Endometrium (tissue), 2 donors: Measurements from ENCODE around the gene TBXT.
"Not testable (repeated sequence)": the region's sequence is repeated elsewhere in the genome, so short reads cannot be mapped to it uniquely, and the experiment has no call there.

Experiments used
- FAIRE-seq: peaks from 2 replicates; lab custom pipeline; 2012; peaks lifted over from hg19 to GRCh38; lab: Jason Lieb, UNC
- donor health status: control.
- donor health status: control.

The TBXT gene

DNA sequence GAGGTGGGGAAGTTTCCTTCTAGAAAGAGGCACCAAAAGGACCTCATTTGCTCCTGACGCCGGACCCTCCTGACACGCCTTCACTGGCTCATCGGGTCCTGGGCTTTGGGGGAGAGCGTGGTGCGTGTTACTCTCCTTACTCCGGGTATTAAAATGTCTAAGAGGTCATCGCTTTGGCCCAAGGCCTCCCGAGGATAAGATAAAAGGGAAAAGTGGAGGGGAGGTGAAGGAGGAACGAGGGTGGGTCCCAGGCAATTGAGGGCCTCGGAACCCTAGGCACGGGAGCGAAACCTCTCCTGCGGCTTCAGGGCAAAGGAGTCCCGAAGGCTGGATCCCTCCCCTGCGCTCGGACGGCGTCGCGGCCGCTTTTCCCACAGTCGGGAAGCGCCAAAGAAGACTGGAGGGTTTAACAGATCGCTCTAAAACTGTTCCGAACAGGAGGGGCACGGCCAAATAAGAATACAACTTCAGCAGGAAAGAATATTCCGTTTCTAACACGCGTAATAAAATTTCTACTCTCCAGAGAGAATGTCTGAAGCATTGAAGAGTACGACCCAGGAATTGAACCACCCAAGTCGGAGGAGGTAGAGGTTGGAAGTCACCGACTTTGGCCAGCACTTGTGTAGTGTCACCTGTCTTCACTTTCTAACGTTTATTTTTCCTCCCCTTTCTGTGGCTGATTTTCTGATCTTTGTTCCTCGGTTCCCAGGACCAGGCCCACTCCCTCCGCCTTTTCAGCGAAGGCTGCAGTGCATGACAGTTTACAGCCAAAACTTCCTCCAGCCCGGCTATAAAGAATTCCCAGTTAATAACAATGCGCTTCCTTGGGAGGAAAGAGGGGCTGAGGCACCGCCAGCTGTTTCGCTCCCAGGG is 2.1 kb upstream of the TBXT start:
- no peak for FAIRE-seq

DNA sequence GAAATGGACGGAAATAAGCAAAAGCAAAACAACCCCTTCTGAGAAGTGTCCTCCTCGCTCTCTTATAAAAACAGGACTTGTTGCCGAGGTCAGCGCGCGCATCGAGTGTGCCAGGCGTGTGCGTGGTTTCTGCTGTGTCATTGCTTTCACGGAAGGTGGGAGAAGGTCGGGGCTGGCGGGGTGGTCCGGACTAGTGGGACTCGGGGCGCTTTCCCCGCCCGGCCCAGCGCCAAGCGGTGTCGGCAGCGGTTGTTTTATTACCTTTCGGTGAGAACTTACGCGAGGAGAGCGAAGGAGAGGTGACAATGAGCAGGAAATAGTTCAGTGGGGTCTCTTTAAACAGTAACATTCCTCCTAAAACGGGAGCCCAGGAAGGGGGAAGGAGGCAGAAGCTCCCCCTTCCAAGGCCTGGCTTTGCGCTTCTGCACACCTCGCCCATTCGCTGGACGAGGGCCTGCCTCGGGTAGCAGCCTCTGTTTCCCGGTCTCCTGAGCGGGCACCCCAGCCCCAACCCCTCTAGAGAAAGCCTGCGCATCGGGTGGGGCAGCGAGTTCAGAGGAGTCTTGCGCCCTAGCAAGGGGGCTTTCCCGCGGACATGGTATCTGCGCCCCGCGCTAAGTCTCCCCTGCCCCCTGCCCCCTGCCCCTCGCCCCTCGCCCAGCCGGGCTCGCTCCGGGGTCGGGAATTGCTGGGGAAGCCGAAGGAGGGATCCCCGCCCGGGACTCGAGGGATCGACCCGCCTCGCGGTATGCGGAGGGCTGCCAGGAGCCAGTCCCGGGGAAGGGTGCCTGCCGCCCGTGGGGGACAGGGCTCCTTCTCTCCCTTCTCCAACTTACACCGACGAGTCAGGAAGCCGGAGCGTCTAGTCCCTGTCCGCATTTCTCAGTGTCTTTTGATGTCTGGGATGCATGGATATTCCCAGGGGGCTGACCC is 1.2 kb upstream of the TBXT start:
- FAIRE-seq, result no peak

DNA sequence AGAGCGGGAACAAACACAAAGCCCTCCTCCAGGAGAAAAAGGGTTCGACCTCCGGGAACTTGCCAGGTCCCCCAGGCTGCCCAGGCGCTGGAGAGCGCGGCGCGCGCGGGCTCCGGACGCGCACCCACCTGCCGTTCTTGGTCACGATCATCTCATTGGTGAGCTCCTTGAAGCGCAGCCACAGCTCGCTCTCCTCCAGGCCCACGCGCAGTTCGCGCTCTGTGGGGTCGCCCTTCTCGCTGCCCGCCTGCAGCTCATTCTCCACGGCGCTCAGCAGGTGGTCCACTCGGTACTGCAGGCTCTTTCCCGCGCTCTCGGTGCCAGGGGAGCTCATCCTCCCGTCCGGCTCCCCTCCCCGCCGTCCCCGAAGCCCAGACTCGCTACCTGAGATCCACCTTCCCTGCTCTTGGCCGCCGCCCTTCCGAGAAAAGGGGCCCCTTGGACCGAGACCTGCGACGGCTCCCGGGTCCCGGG is 356 bp downstream of the TBXT start:
- no peak for FAIRE-seq

DNA sequence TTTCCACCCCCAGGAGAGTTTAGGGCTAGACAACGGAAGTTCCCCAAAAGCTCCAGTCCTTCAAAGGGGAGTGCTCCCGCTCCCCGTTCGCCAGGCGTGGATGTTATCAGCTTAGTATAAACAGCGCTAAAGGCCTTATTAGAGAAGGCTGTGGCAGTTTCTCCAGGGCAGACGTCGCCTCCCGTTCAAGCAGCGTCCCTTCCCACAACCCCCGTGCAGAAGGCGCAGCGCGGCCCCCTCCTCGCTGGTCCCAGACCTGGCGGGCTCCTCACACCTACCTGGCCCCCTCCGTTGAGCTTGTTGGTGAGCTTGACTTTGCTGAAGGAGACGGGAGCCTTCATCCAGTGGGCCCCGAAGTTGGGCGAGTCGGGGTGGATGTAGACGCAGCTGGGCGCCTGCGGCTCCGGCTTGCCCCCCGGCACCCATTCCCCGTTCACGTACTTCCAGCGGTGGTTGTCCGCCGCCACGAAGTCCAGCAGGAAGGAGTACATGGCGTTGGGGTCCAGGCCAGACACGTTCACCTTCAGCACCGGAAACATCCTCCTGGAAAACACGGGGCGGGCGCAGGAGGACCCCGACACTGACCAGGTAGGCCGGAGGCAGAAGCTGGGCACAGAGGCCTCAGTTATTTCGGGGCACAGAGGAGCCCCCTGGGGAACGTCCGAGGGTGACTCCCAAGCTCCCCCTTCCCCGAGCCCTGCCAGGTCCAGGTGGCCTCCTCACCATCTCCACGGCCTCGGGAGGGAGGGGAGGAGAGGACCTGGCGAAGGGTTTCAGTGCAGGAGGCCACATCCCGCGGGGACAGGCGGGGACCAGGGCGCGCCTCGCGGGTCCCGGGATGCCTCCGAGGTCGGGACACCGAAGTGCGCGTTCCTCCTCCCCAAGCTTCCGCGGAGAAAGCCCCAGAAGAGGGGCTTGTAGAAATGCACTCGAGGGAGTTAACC is 1.1 kb downstream of the TBXT start:
- FAIRE-seq, result no peak

DNA sequence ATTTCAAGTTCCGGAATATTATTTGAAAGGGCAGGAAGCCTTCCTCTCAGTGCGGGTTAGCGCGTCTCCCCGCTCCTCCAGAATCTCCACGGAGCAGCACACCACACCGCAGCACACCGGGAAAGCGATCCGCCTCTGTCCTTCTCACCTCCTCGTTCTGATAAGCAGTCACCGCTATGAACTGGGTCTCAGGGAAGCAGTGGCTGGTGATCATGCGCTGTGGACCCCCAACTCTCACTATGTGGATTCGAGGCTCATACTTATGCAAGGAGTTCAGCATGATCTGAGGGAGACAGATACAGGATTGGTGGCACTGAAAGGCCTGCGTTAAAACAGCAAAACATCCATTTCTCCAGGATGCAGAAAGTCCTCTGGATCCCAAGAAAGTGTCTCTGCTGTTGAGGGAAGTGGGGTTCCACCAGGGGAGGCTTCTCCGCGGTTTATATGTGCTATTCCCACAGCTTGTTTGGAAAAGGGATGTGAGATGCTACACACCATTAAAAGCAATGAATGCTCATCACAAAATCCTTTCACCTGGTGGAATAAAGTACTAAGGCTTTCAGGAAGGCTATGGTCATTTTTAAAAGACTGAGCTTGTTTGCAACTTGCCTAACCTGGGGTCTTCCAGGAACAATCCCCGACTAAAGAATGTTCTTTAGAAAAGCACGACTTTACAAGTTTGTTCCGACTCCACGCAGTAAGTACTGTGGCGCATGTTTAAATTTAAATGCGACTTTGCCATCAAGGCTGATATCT is 1.9 kb downstream of the TBXT start:
- FAIRE-seq, result no peak

DNA sequence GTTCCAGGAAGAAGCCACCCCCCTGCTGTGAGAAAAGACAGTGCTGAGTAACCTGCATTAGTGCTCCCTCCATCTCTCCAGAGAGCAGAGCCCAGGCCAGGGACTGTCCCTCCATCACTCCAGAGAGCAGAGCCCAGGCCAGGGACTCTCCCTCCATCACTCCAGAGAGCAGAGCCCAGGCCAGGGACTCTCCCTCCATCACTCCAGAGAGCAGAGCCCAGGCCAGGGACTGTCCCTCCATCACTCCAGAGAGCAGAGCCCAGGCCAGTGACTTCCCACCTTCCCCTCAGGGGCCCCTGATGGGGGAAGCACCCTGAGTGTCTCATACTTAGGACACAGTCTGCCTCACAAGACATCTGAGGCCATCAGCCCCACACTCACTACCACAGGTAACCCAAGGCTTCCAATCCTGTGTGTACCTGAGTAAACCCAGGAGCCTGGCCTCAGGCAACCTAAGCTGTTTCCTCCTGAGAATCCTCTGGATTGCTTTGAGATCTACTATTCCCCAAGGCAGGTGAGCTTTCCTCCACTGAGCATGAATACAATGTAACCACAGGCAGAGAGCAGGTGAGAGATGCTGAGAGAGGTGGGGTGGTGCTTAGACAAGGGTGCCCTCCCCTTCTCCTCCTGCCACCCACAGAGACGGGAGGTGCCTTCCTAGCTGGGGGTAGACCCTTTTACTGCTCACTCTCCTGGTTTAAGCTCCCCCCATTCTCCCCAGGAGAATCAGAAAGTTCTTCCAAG is 4.9 kb downstream of the TBXT start:
- FAIRE-seq, result no peak

DNA sequence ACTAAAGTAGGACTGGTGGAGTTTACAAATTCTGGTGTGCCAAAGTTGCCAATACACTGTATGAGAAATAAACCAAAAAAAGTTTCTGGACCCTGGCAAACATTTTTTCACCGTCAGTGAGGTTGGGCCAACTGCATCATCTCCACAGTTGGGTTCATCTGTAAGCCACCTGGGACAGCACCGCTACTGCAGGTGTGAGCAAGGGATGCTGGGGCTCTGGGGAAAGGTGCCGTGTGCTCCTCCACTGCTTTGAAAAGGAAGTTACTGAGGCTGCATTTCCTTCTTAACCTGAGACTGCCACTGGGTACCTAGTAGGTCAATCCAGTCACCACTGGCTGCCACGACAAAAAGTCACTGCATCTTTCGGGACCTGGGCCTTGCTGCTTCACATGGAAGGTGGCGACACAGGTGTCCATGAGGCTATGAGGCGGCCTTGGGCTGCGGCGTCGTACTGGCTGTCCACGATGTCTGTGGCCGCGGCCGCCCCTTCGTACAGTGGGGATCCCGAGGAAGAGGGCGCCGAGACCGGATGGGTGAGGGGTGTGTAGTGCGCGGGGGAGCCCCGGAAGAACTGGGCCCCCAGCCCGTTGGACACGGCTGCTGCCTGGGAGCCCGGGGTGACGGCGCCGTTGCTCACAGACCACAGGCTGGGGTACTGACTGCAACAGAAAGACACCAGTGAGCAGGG is 9.6 kb downstream of the TBXT start:
- no peak for FAIRE-seq

DNA sequence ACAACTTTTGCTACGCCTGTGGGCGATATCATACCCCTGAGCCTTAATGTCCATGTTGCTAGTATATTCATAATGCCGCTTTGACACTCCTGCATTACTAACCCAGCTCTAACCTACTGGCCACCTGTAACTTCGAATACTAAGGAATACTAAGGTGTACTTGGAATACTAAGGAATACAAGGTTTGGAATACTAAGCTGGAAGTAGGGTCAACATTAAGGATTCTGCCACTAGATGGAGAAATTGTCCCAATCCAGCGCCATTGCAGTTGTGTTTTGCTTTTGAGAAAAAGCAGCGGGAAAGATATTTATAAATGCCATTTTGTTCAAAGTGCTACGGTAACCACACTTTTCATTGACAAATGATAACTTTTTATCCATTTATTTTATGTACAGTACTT is 10.7 kb downstream of the TBXT start:
- no peak for FAIRE-seq

DNA sequence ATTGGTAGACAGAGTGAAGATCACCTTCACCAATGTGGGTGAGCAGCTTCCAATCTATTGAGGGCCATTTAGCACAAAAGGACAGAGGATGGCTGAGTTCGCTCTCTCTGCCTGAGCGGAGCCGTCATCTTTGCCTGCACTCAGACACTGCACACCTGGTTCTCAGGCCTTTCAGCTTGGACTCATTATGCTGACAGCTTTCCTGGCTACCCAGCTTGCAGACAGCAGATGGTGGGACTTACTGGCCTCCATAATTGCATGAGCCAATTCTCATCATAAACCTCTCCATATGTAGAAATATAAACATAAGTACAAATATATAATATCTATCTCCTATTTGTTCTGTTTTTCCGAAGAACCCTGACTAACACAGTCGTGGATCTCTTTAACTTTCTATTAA is 13.7 kb downstream of the TBXT start:
- FAIRE-seq, result no peak

DNA sequence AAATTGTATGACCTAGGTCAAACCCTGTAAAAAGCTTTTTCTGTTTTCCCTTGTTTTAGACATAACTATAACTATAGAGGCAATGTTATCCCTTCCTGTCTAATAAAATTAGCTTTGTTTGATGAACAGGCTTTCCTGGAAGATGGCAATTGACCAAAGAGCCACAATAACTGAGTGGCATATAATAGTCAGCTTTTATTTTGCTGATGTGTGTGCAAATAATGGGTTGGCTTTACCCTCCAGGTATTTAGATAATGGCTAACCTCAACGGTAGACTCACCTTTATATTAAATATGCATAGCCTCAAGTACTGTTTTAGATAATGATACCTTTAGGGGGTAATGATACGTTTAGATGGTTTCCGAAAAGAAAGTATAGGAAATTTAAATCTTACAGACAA is 15.0 kb downstream of the TBXT start:
- no peak for FAIRE-seq

DNA sequence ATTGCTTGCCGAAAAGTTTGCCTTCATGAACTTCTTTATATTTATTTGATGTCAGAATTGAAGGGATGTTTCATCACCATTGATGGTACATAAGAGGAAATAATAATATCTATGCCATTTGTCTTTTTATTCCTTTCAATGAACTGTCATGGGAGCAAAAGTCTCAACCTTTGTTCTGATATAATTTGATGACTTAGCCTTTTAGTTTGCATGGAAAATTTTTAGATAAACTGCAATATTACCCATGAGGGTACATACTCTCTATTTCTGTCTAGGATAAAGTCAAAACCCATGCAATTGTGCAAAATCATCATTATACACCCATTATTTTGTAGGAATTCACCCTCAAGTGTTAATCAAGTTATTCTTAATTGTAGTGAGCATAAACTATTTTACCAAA is 15.9 kb downstream of the TBXT start:
- FAIRE-seq, result no peak

DNA sequence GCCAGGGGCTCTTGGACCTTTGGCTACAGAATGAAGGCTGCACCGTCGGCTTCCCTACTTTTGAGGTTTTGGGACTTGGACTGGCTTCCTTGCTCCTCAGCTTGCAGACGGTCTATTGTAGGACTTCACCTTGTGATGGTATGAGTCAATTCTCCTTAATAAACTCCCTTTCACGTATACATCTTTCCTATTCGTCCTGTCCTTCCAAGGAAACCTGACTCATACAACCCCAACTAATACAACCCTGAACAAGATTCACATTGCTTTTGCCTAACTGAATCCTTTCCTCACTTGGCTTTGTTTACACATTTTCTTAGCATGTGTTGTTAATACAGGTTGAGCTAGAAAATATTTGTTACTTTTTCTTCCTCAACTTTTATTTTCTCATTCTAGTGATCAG is 21.9 kb downstream of the TBXT start:
- no peak for FAIRE-seq

DNA sequence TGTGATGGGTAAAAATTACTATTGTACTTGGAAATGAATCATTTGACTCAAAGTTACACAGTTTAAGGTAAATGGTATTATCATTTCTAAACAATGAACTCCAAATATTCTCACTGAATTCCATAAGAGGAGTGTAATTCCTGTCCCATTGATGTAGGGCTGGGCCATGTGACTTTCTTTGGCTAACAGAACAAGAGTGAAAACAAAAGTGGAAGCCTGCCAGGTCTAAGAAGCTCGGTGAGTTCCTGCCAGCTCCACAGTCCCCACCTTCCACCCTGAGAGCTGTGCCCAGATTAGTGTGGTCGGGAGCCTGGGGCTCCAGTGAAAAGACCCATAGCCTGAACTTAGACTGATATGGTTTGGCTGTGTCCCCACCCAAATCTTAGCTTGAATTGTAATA is 24.6 kb downstream of the TBXT start:
- FAIRE-seq, result no peak

DNA sequence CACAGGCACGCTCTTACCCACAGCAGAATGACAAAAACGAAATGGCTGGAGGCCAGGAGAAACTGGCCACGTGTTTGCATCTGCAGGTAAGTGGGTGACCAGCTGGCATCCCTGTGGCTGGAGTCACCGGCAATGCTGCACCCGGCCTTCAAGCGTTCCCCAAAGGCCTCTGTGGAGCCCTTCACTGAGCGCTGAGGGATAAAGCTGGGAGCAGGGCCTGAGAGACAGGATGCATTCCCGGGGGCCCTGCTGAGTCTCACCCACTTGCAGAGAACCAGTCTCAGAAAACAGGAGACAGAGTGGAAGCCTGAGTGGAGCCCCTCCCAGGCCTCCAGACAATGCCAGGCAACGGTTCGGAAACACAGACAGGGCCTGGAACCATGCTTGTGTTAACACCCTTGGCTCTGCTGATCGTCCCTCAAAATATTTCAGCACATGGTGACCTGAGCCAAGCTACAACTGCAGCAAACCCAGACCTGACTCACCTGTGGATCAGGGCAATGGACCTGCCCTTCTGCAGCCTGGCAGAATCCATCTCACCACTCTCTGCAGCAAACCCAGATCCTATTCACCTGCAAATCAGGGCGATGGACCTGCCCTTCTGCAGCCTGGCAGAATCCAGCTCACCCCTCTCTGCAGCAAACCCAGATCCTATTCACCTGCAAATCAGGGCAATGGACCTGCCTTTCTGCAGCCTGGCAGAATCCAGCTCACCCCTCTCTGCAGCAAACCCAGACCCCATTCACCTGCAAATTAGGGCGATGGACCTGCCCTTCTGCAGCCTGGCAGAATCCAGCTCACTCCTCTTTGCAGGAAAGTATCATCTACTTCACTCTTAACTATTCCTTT is 39.8 kb downstream of the TBXT start:
- FAIRE-seq, result no peak

DNA sequence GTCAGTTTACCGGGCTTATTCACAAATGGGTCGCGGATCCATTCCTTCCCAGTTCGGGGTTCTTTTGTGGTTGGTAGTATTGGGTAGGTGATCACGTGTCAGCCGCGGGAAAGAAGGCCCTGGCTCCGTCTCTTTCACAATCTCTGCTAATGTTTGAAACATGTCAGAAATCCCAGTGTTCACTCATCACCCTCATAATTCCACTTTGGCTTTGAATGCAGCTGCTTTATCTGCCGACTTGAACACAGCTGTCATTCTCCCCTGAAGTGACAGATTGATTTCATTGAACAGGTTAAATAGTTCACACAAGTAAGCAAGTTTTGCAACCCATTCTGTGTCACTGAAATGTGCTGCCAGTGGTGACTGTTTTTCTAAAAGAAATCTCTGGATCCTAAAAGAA is 44.5 kb downstream of the TBXT start:
- not testable (repeated sequence) for FAIRE-seq

DNA sequence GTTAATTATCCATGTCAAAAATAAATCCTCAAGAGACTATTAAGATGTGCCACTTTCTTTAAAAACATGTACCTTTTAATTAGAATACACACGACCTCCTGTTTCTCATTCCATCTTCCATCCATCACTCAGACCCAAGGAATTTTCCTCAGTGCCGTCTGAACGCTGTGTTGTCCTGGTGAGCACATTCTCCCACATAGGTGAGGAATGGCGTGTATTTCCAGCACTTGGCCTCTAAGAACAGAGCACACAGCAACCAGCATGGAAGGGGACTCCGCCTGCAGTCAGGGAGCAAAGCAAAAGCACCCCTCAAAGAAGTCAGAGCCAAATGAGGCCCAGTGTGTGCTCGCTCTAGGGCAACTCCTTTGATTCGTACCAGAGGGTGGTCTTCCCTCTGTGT is 45.9 kb downstream of the TBXT start:
- FAIRE-seq, result no peak

DNA sequence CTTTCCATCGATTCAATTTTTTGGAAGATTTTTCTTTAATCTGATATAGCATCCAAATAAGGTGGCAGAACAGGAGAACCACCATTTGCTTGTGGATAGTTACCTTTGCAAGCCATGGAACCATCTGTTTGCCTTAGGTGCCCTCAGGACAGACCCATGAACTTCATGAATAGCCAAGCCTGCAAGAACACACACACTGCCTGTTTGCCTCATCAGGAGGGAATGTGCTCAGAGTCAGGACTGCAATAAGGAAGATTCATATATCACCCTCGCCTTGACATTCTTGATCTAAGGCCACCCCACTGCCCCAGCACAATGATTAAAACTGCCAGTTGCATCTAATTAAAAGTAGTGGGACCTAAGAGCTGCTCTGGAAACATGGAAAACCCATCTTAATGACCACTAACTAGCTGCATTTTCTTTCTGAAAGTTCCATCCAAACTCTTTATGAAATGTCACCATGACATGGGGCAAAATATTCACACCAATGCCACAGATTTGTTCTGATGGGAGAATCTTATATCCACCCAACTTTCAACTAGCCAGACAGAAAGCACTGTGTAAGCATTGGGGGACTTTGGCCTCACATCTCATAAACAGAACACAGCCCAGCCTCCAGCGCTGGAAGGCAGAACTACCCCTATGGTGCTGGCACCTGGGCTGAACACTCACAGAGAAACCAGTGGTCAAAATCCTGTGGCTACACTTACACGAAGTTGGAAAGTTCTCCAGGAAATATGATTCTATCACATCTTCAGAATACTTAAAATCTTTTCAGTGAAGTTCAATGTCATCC is 48.3 kb downstream of the TBXT start:
- no peak for FAIRE-seq

DNA sequence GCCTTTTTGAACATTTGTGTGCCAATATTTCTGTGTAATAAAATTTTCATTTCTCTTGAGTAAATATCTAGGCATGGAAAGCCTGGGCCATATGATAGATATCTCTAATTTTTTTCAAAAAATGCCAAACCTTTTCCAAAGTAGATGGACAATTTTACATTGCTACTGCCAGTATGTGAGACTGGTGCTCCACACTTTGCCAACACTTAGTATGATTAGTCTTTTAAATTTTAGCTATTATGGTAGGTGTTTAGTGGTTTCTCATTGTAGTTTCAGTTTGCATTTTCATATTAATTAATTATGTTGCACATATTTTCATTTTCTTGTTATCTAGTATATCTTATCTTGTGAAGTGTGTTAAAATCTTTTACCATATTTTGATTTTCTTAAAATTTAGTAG is 52.0 kb downstream of the TBXT start:
- FAIRE-seq, result no peak
